IMR-90 (cell line): ENCODE data around the gene ZNF182. TPM values are rescaled to one million over a fixed set of nuclear protein-coding genes. Genes with fewer than 3 reads are reported as not detected.

Source experiments
- ATAC-seq: fragments of 200-7000 bp; cut with Tn5 transposase; 2 replicates; pipeline ENCODE4 v1.9.1; 2020; ENCODE audit warnings: low read depth, mild to moderate bottlenecking, moderate library complexity
- BruUV-seq: library from RNA; stranded (reverse); fragments of 400-500 nt; replicated peaks from 2 replicates; lab custom pipeline; 2021; lab: Mats Ljungman, UMichigan
- CTCF ChIA-PET: fragments of 300-600 bp; formaldehyde crosslinking; extraction: SDS; loops from one replicate; lab custom pipeline; 2021; ENCODE audit warnings: antibody characterized with exemption; lab: Yijun Ruan, JAX
- POLR2A ChIA-PET: fragments of 300-600 bp; sonication (Branson Sonifier 250); formaldehyde crosslinking; loops from one replicate; lab custom pipeline; 2022; ENCODE audit warnings: antibody characterized with exemption; ENCODE audit not compliant: unreplicated experiment; lab: Charles Lee
- DNase-seq: peaks from one replicate; pipeline ENCODE4 v3.0.0; 2013
- H2AFZ ChIP-seq: replicated peaks from 2 replicates; pipeline ENCODE3; 2013; ENCODE audit warnings: low read length, mild to moderate bottlenecking; ENCODE audit not compliant: poor library complexity
- H2AK5ac ChIP-seq: 2 replicates; pipeline ENCODE4 v1.6.1; 2013; ENCODE audit warnings: low read depth, low read length, inconsistent platforms
- H2AK9ac ChIP-seq: replicated peaks from 2 replicates; pipeline ENCODE3; 2013; ENCODE audit warnings: mild to moderate bottlenecking, low read depth, low read length, moderate library complexity; ENCODE audit not compliant: poor library complexity
- H2BK120ac ChIP-seq: 2 replicates; pipeline ENCODE4 v1.6.1; 2013; ENCODE audit warnings: low read depth, low read length, inconsistent platforms
- H2BK15ac ChIP-seq: 3 replicates; pipeline ENCODE4 v1.6.1; 2013; ENCODE audit warnings: low read depth, low read length, inconsistent platforms
- H2BK20ac ChIP-seq: 2 replicates; pipeline ENCODE4 v1.6.1; 2013; ENCODE audit warnings: low read depth, mild to moderate bottlenecking, inconsistent platforms, low read length, moderate library complexity
- H2BK5ac ChIP-seq: 2 replicates; pipeline ENCODE4 v1.6.1; 2013; ENCODE audit warnings: mild to moderate bottlenecking, low read depth, low read length, inconsistent platforms; ENCODE audit not compliant: poor library complexity, severe bottlenecking
- H3K14ac ChIP-seq: replicated peaks from 2 replicates; pipeline ENCODE4 v1.6.1; 2013; ENCODE audit warnings: low read depth, low read length, inconsistent platforms
- H3K18ac ChIP-seq: 2 replicates; pipeline ENCODE4 v1.6.1; 2013; ENCODE audit warnings: low read depth, low read length, control low read depth
- H3K23ac ChIP-seq: 2 replicates; pipeline ENCODE4 v1.6.1; 2013; ENCODE audit warnings: low read depth, low read length, inconsistent platforms
- H3K27ac ChIP-seq: 2 replicates; pipeline ENCODE4 v1.5.1; 2013; ENCODE audit warnings: mild to moderate bottlenecking, control low read depth, low read length; ENCODE audit not compliant: insufficient read depth
- H3K27me3 ChIP-seq: 2 replicates; pipeline ENCODE4 v1.6.1; 2013; ENCODE audit warnings: low read length; ENCODE audit not compliant: control insufficient read depth, insufficient read depth
- H3K36me3 ChIP-seq: 2 replicates; pipeline ENCODE4 v1.6.1; 2013; ENCODE audit warnings: low read length, mixed read lengths; ENCODE audit not compliant: control insufficient read depth, insufficient read depth
- H3K4ac ChIP-seq: 2 replicates; pipeline ENCODE4 v1.6.1; 2013; ENCODE audit warnings: low read depth, low read length, inconsistent platforms
- H3K4me1 ChIP-seq: 2 replicates; pipeline ENCODE4 v1.6.1; 2013; ENCODE audit warnings: low read length, mixed read lengths; ENCODE audit not compliant: control insufficient read depth, insufficient read depth
- H3K4me2 ChIP-seq: 2 replicates; pipeline ENCODE4 v1.6.1; 2013; ENCODE audit warnings: low read depth, mild to moderate bottlenecking, control low read depth, low read length, moderate library complexity
- H3K4me3 ChIP-seq: 2 replicates; pipeline ENCODE4 v1.5.1; 2013; ENCODE audit warnings: low read depth, mild to moderate bottlenecking, control low read depth, low read length, moderate library complexity; ENCODE audit not compliant: insufficient read depth
- H3K56ac ChIP-seq: 2 replicates; pipeline ENCODE4 v1.6.1; 2013; ENCODE audit warnings: low read length, inconsistent platforms; ENCODE audit not compliant: insufficient read depth; ENCODE audit errors: extremely low read depth
- H3K79me1 ChIP-seq, 2 experiments: 2 replicates each; pipeline ENCODE4 v1.6.1; 2013; ENCODE audit warnings: low read length in 2 of 2, inconsistent platforms in 1 of 2, low read depth in 1 of 2
- H3K9ac ChIP-seq: 2 replicates; pipeline ENCODE4 v1.6.1; 2013; ENCODE audit warnings: low read depth, low read length, control low read depth
- H3K9me1 ChIP-seq: 2 replicates; pipeline ENCODE4 v1.6.1; 2013; ENCODE audit warnings: low read length, inconsistent platforms; ENCODE audit not compliant: insufficient read depth
- H3K9me3 ChIP-seq: 2 replicates; pipeline ENCODE4 v1.6.1; 2013; ENCODE audit warnings: low read length; ENCODE audit not compliant: control insufficient read depth, insufficient read depth
- H4K20me1 ChIP-seq: 2 replicates; pipeline ENCODE4 v1.6.1; 2013; ENCODE audit warnings: low read length, inconsistent platforms; ENCODE audit not compliant: insufficient read depth
- H4K5ac ChIP-seq: 2 replicates; pipeline ENCODE4 v1.6.1; 2013; ENCODE audit warnings: mild to moderate bottlenecking, low read depth, low read length, control low read depth
- H4K8ac ChIP-seq, 2 experiments: 2 replicates each; pipeline ENCODE4 v1.6.1; 2013; ENCODE audit warnings: low read depth in 2 of 2, low read length in 2 of 2, control low read depth in 1 of 2, inconsistent platforms in 1 of 2
- H4K91ac ChIP-seq: 2 replicates; pipeline ENCODE4 v1.6.1; 2013; ENCODE audit warnings: low read depth, low read length, inconsistent platforms; ENCODE audit not compliant: insufficient read depth
- CTCF ChIP-seq: conservative IDR thresholded peaks from 2 replicates; pipeline ENCODE4 v1.5.1; 2012; ENCODE audit warnings: mild to moderate bottlenecking, low read depth, low read length, improper control_type of control experiment
- WGBS, 2 experiments: methylation state at CpG; one replicate each; pipeline versions ENCODE4 v1.1.5 to v1.1.7; 2013; ENCODE audit warnings: missing lambda C conversion rate in 2 of 2; ENCODE audit not compliant: insufficient read length in 1 of 2; ENCODE audit errors: extremely low coverage in 2 of 2; 5-methylcytosine and 5-hydroxymethylcytosine counted together
- dilution Hi-C: fragments of 300-500 bp; cut with HindIII; formaldehyde crosslinking; loops from one replicate; pipeline ENCODE4 v1.14.3; 2018; ENCODE audit warnings: low sequenced_read_pairs; ENCODE audit not compliant: unreplicated experiment
- in situ Hi-C: fragments of 300-500 bp; cut with MboI; formaldehyde crosslinking; loops from 3 replicates; pipeline ENCODE4 v1.14.3; 2019; ENCODE audit warnings: low sequenced_read_pairs, inconsistent platforms, mixed read lengths
- intact Hi-C: fragments of 100-400 bp; cut with micrococcal nuclease; formaldehyde crosslinking; loops from 2 replicates; pipeline ENCODE4 v1.10.0; 2022
- polyA plus RNA-seq, 3 experiments: library from polyadenylated mRNA; depleted of rRNA; stranded (reverse); fragments of >200 nt; gene quantifications; 2 replicates each; pipeline ENCODE4 v1.2.3, GENCODE V29; 2012; ENCODE audit warnings: low replicate concordance in 1 of 3
- total RNA-seq: library from RNA; depleted of rRNA; stranded (reverse); fragments of >200 nt; gene quantifications from 2 replicates; pipeline ENCODE4 v1.2.3, GENCODE V29; 2012

ZNF182 gene
- total and polyA plus RNA-seq, 2 of the 4 experiments (the other 2 are of a cell fraction): 1.7 to 3.0 TPM

GRCh38 chrX:48030237-48030636, 26.4 kb upstream of the ZNF182 start:
- WGBS, 2 experiments: 47% methylated on average over 3 of the region's 10 CpGs; no CpG with 5 or more reads in 1 of the 2 experiments
- H4K20me1 ChIP-seq: no peaks in the 10 kb centered on the region

More at GRCh38 chrX:48030237-48030636, 26.4 kb upstream of the ZNF182 start:
- H3K9me3 ChIP-seq: no peaks in the 10 kb centered on the region
- no peak overlapping the region for H3K4ac ChIP-seq
- H3K79me1 ChIP-seq: no peaks in the 10 kb centered on the region
- H3K9ac ChIP-seq: no peak overlapping the region
- H3K14ac ChIP-seq: no peak overlapping the region
- H2BK20ac ChIP-seq: no peak overlapping the region
- H3K56ac ChIP-seq: no peak overlapping the region
- dilution Hi-C loops: no loop called here
- H2AK5ac ChIP-seq: no peak overlapping the region
- no peak overlapping the region for H3K4me2 ChIP-seq
- in situ Hi-C loops: loop anchor here (25.0 kb wide), 1 partner anchor 493 kb away; no protein-coding TSS in a partner anchor
- no TSS peak for BruUV-seq
- no peak overlapping the region for H2AFZ ChIP-seq
- H2BK15ac ChIP-seq: no peak overlapping the region
- no peak overlapping the region for H2AK9ac ChIP-seq
- no peak overlapping the region for H2BK120ac ChIP-seq
- H3K27ac ChIP-seq: no peak overlapping the region
- no peak overlapping the region for H4K8ac ChIP-seq
- no peak for TF ChIP-seq CTCF
- H3K4me3 ChIP-seq: no peak overlapping the region
- no peak overlapping the region for H3K23ac ChIP-seq
- H3K4me1 ChIP-seq: no peaks in the 10 kb centered on the region
- H2BK5ac ChIP-seq: no peak overlapping the region
- no peaks in the 10 kb centered on the region for H3K27me3 ChIP-seq
- ATAC-seq (no peak), DNase-seq (no peak)
- no peak overlapping the region for H4K5ac ChIP-seq
- intact Hi-C loops: no loop called here
- CTCF ChIA-PET: no interaction called here
- no peaks in the 10 kb centered on the region for H3K36me3 ChIP-seq
- H4K91ac ChIP-seq: no peak overlapping the region
- H3K9me1 ChIP-seq: no peaks in the 10 kb centered on the region
- POLR2A ChIA-PET: no interaction called here
- H3K18ac ChIP-seq: no peak overlapping the region
